Measurements from ENCODE around the gene NAT9.
A peak's percentile ranks its signal among the peaks of the same experiment; 100 is the strongest.

The NAT9 gene

DNA sequence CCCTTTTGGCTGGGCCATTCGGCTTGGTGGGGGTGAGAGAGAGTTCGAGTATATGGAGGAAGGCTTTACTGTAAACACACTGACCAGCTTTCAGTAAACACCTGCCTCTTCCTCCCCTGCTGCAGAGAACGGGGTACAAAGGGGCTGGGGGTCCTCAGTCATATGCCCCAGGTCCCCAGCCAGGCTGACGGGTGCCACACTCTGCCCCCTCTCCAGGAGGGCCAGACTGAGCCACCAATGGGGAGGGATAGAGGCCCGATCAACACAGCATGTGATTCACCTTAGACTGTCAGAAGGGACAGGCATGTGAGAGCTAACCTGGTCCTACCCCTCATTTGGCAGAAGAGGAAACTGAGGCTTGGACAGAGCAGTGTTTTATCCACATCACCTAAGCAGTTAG is 14.7 kb downstream of the NAT9 start:
- no peak for DNase-seq (ENCODE audit: low read depth)

DNA sequence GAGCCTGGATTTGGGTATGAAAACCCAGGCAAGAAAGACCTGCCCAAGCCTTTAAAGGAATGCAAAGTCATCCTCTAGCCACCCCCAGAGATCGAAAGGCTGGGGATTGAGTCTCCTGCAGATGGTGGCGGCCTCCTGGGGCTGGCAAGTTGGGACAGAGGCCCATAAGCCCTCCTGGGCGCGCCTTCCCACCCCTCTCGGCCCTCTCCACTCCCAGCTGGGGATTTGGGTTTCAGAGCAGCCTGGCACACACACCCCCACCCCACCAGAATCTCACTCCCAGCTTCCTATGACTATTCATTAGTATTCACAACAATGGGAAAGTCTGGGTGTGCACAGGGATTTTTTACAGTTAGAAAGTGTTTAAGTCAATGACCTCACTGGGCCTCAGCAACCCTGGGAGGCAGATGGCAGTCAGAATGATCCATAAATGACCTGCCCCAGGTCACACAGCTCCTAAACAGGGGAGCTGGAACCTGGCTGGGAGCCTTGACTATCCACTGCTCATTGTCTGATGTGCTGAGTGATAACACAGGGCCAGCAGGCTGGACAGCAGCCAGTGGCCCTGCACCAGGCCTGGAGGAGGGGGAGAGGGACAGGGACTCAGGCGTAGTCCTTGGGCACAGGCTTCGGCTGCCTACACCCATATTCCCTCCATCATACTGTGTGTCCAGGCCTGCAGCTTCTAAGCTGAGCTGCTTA is 15.6 kb downstream of the NAT9 start:
- DNase-seq (ENCODE audit: low read depth), result no peak

DNA sequence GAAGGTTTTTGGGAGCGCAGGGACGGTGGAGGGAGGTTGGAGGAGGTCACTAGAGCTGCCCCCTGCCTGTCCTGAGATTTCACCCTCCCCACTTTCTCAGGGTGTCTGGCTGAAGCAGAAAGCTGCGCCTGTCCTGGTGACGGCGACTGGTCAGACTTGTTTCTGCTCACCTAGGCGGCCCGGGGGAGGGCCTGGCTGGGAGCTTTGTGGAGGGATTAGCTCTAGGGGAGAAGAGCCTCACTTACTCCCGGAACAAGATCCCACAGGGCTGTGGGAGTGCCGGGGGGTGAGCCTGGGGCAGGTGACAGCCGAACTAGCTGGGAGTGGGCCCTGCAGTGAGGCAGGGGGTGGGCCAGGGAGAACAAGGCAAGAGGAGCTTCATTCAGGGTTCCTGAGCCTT is 16.2 kb downstream of the NAT9 start:
- DNase-seq (ENCODE audit: low read depth), result no peak

DNA sequence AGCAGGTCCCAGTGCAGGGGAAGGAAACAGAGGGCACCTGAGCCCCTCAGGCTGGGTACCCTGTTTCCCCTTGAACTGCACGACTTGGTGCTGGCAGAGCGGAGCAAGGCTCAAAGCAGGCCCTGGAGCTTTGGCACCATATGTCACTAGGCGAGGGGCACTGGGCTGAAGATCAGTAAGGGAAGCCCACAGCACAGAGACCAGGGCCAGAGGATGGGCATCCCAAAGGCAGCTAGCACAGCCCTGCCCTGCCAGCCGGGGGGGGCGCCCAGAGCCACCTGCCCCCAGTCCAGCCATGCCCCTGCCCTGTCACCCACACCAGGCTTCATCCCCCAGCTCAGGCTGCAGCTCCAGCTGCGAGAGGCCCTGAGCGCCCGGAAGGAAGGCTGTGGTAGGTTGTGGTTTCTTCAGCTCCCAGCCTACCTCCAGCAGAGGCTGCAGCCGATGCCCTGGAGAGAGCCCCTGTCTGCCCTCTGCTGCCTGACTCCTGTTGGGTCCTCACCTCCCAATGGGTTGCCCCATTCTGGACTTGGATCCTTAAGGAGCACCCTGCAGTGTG is 16.8 kb downstream of the NAT9 start:
- DNase-seq (ENCODE audit: low read depth), result no peak

- no peak for DNase-seq (ENCODE audit: low read depth)
Measured at GRCh38 chr17:74758848-74759168, 17.3 kb downstream of the NAT9 start.

DNA sequence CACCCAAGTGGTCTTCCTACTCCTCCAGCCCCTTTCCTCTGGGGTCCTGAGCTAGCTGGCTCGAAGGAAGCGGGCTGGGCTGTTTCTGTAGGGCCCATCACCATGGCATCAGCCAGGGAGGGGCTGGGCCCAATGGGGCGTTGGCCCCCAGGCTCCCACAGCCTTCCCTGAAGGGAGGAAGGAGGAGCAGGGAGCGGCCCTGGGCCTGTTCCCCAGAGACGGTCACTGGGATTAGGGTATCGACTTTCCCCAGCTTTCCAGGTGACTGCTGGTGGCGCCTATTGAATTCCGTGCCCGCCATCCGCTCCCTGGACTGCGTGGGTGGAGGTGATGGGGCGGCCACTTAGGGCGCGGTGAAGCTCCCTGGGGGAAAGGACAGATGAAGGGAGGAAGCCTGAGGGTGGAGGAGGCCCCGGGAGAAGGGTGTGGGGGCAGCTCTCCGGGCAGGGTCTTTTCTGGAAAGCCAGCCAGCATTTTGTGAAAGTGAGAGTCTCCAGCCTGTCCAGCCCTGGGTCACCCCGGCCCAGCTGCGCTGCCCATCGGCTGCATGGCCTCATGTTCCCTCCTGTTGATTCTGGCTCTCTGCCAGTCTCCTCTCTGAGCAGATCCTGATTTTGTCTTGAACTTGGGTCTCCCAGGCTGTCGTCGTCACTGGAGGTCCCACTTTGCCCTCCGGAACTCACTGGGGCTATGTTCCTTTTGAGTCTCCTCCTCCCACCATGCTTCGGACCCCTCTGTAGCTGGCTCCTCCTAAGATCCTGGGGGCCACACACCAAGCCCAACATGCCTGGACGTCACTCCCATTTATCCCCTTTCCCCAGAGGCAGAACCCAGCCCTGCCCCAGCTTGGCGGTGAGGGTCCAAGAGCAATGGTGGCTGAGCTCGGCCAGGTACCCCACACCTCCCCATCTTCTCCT is 18.0 kb downstream of the NAT9 start:
- DNase-seq (ENCODE audit: low read depth), result no peak

GRCh38 chr17:74757502-74757901 is 18.6 kb downstream of the NAT9 start:
- no peak for DNase-seq (ENCODE audit: low read depth)

- DNase-seq (ENCODE audit: low read depth), result no peak
Measured at GRCh38 chr17:74756891-74757290, 19.3 kb downstream of the NAT9 start.

DNA sequence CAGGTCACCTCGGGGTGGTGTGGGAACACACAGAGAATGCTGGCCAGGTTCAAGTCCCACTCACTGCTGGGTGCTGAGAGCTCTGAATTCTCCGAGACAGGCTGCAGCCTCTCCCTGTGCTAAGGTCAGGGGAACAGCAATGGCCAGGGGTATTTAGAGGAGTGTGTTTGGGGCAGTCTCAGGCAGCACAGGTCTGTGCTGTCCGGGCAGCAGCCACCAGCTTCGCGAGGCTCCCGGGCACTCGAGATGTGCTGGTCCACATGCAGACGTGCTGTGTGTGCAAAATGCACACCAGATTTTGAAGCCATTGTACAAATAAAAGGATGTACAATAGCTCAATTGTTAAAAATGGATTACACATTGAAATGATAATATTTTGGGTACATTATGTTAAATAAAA is 20.6 kb downstream of the NAT9 start:
- no peak for DNase-seq (ENCODE audit: low read depth)

DNA sequence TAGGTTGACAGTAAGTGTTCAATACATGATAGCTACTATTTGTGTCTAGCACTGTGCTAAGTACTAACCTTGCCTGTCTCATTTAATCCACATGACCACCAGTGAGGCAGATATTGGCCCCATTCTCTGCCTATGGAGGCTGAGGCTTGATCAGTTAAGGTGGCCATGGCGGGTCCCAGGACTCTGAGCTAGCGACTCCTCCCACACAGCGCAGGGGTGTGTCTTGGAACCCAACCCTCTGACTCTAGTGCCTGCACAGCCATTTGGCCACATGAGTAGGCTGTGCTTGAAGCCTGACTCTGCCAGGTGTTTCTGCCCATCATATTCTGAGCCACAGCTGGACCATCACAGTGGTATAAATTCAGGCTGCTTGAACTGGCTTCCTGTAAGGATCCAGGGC is 21.3 kb downstream of the NAT9 start:
- DNase-seq (ENCODE audit: low read depth), result no peak

- no peak for DNase-seq (ENCODE audit: low read depth)
Measured at GRCh38 chr17:74752822-74753401, 23.2 kb downstream of the NAT9 start.

- DNase-seq (ENCODE audit: low read depth), result no peak
Measured at GRCh38 chr17:74752415-74752814, 23.7 kb downstream of the NAT9 start.

DNA sequence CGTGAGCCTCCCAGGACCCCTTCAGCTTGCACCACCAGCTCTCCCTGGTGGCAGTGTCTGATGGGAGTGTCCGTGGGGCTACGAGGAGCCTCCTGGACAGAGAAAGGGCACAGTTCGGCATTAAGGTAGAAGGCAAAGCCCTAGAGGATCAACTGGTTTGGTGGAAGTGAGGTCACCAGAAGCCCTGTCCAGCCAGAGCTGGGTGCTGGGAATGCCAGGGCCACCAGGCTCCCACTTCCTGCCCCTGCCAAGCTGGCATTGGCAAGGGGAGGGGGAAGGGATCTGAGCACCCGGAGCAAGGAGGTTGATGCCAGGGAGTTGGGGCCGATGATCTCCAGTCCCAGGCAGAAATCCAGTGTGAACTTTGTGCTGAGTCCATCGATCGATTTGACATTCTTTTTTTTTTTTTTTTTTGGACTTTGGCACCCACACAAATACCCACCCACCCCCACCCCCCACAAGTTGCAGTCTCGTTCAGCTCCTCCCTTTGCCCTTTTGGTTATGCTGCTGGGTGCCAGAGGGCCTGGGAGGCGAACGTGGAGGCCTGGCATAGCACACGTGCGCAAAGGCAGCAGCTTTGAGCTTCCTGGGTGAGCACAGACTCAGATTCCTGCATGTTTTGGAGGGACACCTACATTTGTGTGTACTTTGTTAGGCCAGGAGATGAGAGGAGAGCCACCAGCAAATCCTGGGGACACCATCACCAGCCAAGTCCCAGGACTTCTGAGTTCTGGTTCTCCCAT is 25.6 kb downstream of the NAT9 start:
- DNase-seq (ENCODE audit: low read depth), result no peak

DNA sequence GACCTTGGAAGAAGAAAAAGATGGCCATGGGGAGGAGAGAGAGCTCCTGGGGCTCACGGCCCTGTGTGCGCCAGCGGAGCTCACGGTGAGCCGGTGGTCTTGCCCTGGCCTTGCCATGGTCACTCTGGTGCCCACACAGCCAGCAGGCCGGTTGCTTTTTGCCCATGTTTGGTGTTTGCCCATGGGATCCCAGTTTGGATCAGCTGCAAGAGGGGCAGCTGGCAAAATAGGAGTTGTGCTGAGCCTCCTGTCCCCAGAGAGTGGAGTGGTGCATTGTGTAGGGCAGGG is 26.2 kb downstream of the NAT9 start:
- DNase-seq (ENCODE audit: low read depth), result no peak

DNA sequence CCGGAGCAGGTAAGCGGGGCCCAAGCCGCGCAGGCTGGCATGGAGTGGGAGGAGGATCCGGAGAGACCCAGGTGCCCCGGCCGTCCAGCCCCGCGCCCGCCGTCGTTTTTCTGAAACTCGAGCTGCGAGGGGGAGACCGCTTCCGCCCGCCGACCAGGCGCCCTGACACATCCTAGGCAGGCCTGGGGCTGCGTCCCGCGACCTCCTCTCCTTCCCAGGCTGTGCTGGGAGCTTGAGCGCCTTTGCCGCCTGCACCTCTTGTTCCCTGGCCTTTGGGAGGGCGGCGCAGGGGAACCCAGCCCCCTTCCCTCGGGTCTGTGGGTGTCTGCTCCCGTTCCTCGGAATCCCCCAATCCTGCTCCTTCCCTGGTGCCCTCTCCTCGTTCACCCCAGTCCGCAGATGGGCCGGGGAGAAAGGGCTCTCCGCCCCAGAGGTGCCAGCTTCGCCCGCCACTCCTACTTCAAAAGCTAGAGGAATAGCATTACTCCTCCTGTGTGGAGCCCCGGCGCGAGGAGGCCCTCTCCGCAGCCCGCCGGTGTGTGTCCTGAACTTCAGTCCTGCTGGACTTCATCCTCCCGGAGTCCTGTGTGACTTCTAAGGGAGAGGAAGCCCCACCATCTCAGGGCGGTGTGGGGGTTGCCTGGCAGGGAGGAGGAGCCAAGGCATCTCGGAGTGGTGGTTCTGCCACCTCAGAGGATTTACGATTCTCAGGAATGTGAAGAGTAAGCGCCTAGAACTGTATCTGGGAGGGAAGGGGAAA is 26.7 kb downstream of the NAT9 start:
- DNase-seq (ENCODE audit: low read depth), result no peak

DNA sequence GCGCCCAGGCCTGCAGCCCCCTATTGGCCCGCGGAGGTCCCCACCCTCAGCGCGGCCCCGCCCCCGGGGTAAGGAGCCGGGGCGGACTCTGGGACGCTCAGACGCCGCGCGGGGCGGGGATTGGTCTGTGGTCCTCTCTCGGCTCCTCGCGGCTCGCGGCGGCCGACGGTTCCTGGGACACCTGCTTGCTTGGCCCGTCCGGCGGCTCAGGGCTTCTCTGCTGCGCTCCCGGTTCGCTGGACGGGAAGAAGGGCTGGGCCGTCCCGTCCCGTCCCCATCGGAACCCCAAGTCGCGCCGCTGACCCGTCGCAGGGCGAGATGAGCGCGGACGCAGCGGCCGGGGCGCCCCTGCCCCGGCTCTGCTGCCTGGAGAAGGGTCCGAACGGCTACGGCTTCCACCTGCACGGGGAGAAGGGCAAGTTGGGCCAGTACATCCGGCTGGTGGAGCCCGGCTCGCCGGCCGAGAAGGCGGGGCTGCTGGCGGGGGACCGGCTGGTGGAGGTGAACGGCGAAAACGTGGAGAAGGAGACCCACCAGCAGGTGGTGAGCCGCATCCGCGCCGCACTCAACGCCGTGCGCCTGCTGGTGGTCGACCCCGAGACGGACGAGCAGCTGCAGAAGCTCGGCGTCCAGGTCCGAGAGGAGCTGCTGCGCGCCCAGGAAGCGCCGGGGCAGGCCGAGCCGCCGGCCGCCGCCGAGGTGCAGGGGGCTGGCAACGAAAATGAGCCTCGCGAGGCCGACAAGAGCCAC is 27.4 kb downstream of the NAT9 start, which contains the start of gene NHERF1:
Gene NHERF1, plus strand, starts transcription at position 100 of the 750 bp plus-strand sequence. Its CDS starts 219 bp downstream, at position 319.
- peak; percentile 93 for DNase-seq (ENCODE audit: low read depth)

DNA sequence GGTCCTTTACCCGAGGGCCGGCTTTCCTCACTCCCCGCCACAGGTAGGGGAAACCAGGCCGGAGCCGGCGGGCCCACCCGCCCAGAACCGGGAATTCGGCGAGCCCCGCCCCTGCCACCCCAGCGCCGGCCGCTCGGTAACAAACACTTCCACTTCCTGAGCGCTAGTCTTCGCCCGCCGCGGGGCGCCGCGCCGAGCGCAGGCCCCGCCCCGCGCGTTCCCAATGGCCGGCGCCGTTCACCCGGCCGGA is 27.9 kb downstream of the NAT9 start:
- DNase-seq (ENCODE audit: low read depth), result no peak

DNA sequence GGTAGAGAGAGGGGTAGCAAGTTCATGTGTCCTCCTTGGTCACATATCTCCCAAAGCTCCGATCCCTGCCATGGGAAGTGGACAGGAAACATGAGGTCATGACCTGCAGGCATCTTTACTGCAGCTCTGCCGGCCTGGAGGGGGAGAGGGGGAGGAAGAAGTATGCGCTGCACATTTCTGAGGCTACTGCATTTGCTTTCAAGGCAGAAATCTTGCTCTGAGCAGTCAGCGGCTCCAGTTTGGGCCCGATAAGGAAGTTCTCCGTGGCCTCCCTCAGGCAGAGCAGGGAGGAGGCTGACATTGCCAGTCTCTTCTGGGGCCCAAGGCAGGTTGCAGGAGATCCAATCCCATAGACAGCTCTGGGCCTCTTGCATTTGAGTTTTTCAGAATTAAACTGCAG is 29.2 kb downstream of the NAT9 start:
- no peak for DNase-seq (ENCODE audit: low read depth)

GRCh38 chr17:74746376-74746775 is 29.8 kb downstream of the NAT9 start:
- no peak for DNase-seq (ENCODE audit: low read depth)

DNA sequence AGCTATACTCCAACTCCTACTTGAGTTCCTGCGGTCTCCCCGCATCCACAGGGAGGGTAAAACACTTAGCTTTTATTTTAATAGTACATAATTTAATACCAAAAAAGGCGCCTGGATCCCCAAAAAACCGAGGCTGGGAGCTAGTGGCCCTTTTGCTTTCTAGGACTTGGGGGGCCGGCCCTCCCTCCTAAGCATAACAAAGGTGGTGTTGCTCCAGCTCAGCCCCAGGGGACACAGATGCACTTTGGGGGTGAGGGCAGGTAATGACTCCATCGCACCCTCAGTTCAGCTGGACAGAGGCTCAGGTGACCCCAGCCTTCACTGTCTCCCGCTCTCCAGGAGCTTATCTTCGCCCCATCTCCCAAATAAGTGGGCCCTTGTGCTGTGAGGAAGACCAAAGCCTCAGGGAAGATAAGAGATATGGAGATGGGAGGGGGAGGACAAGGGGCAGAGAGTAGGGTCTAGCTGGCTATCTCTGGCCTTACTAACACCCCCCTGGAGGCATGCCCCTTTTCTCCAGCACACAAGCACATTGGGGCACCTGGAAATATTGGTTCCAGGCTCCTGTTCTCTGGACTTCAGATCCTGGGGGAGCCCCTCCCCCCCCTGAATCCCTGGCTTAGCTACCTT is 30.5 kb downstream of the NAT9 start:
- no peak for DNase-seq (ENCODE audit: low read depth)

Measured in stimulated activated CD8-positive, alpha-beta memory T cell treated with anti-CD3 and anti-CD28 coated beads, Interleukin-4, amount 100 ng/mL, for 24 hours (primary cell).